Panc1 (cell line): ENCODE data around the gene UBL7. TPM values are rescaled to one million over a fixed set of nuclear protein-coding genes. Genes with fewer than 3 reads are reported as not detected.

Source experiments
- ATAC-seq: fragments of 200-7000 bp; cut with Tn5 transposase; 2 replicates; pipeline ENCODE4 v1.9.1; 2020; ENCODE audit warnings: mild to moderate bottlenecking, moderate library complexity
- BruUV-seq: library from RNA; stranded (reverse); fragments of 400-500 nt; replicated peaks from 2 replicates; lab custom pipeline; 2021; lab: Mats Ljungman, UMichigan
- CTCF ChIA-PET: fragments of 300-600 bp; sonication (Branson Sonifier 250); formaldehyde crosslinking; loops from one replicate; lab custom pipeline; 2022; ENCODE audit warnings: antibody characterized with exemption; lab: Charles Lee
- POLR2A ChIA-PET: fragments of 300-600 bp; sonication (Branson Sonifier 250); formaldehyde crosslinking; loops from one replicate; lab custom pipeline; 2022; ENCODE audit warnings: antibody characterized with exemption; lab: Charles Lee
- DNase-seq: peaks from one replicate; pipeline ENCODE4 v3.0.0-alpha.2; 2010; ENCODE audit warnings: low read depth, low spot score
- H3K27ac ChIP-seq: 2 replicates; pipeline ENCODE4 v1.5.1; 2011; ENCODE audit warnings: mild to moderate bottlenecking, low read length, inconsistent platforms
- H3K27me3 ChIP-seq: fragments of 200-500 bp; sonication (Bioruptor generic); 2 replicates; pipeline ENCODE4 v1.6.0; 2014; ENCODE audit warnings: low read length, inconsistent platforms; ENCODE audit not compliant: control insufficient read depth, insufficient read depth
- H3K36me3 ChIP-seq: fragments of 200-500 bp; sonication (Bioruptor generic); 2 replicates; pipeline ENCODE4 v1.5.1; 2014; ENCODE audit warnings: inconsistent platforms, mild to moderate bottlenecking, low read length, moderate library complexity; ENCODE audit not compliant: control insufficient read depth, insufficient read depth
- H3K4me1 ChIP-seq: 2 replicates; pipeline ENCODE4 v1.5.1; 2011; ENCODE audit warnings: inconsistent platforms, mild to moderate bottlenecking, low read length, moderate library complexity; ENCODE audit not compliant: control insufficient read depth, insufficient read depth
- H3K4me3 ChIP-seq, 2 experiments: 2 replicates each; pipeline ENCODE4 v1.5.1; 2011 to 2012; ENCODE audit warnings: low read depth in 2 of 2, low read length in 2 of 2, mild to moderate bottlenecking in 2 of 2, inconsistent platforms in 1 of 2, moderate library complexity in 1 of 2
- H3K9me3 ChIP-seq: fragments of 200-500 bp; sonication (Bioruptor generic); 2 replicates; pipeline ENCODE4 v1.5.1; 2014; ENCODE audit warnings: low read depth, mild to moderate bottlenecking, inconsistent platforms, low read length, moderate library complexity; ENCODE audit not compliant: control insufficient read depth, insufficient read depth
- POLR2AphosphoS5 ChIP-seq: IDR thresholded peaks from 2 replicates; pipeline ENCODE4 v1.6.1; 2012; ENCODE audit warnings: mild to moderate bottlenecking, low read depth, low read length, moderate library complexity
- REST ChIP-seq, 2 experiments: IDR thresholded peaks; 2 replicates each; pipeline ENCODE4 v1.6.1; 2011 to 2012; ENCODE audit warnings: low read depth in 2 of 2, control low read depth in 1 of 2, low read length in 1 of 2, mild to moderate bottlenecking in 1 of 2, moderate library complexity in 1 of 2; ENCODE audit not compliant: insufficient read depth in 1 of 2
- SIN3A ChIP-seq: IDR thresholded peaks from 2 replicates; pipeline ENCODE4 v1.6.1; 2012; ENCODE audit warnings: low read depth, mild to moderate bottlenecking, low read length, moderate library complexity, borderline replicate concordance; ENCODE audit not compliant: insufficient read depth
- TCF7L2 ChIP-seq: IDR thresholded peaks from 2 replicates; pipeline ENCODE4 v1.6.1; 2011; ENCODE audit warnings: mild to moderate bottlenecking, low read depth, low read length, inconsistent platforms
- in situ Hi-C: cut with HindIII; loops from 2 replicates; pipeline ENCODE4 v1.10.0; 2016; ENCODE audit warnings: low sequenced_read_pairs, low pct_unique_long_range_greater_than_20kb
- intact Hi-C: fragments of 100-400 bp; cut with micrococcal nuclease; formaldehyde crosslinking; loops from one replicate; pipeline ENCODE4 v1.10.0; 2022; ENCODE audit not compliant: unreplicated experiment
- total RNA-seq: library from RNA; stranded (reverse); gene quantifications from one replicate; pipeline ENCODE4 v1.2.1, GENCODE V29; 2021; ENCODE audit not compliant: unreplicated experiment
- TF ChIP-seq, protein P1 (sequence below): fragments of 450-650 bp; IDR thresholded peaks from 2 replicates; pipeline ENCODE4 v1.5.1; 2017; ENCODE audit warnings: mild to moderate bottlenecking

Gene UBL7
- total RNA-seq, 1 experiment from 2014 or later, result 68.5 TPM

DNA sequence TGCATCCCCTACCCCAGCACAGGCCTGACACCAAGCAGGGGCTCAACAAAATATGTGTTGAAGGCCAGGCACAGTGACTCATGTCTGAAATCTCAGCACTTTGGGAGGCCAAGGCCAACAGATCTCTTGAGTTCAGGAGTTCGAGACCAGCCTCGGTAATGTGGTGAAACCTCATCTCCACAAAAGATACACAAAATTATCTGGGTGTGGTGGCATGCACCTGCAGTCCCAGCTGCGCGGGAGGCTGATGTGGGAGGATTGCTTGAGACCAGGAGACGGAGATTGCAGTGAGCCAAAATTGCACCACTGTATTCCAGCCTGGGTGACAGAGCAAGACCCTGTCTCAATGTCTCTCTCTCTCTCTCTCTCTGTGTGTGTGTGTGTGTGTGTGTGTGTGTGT, 62.8 kb downstream of the UBL7 start:
- H3K4me3 ChIP-seq, result no peak overlapping the region
- in situ Hi-C loops, result no loop called here
- H3K9me3 ChIP-seq, result no peaks in the 10 kb centered on the region
- H3K4me1 ChIP-seq, result no peaks in the 10 kb centered on the region; the same call in 1 of the 2 replicates
- no peaks in the 10 kb centered on the region for H3K36me3 ChIP-seq
- no TSS peak for BruUV-seq
- H3K27ac ChIP-seq, result no peak overlapping the region
- ATAC-seq (no peak), DNase-seq (no peak)
- intact Hi-C loops, result no loop called here
- TF ChIP-seq TCF7L2, result no peak
- no peak for TF ChIP-seq POLR2AphosphoS5
- TF ChIP-seq, protein P1, sequence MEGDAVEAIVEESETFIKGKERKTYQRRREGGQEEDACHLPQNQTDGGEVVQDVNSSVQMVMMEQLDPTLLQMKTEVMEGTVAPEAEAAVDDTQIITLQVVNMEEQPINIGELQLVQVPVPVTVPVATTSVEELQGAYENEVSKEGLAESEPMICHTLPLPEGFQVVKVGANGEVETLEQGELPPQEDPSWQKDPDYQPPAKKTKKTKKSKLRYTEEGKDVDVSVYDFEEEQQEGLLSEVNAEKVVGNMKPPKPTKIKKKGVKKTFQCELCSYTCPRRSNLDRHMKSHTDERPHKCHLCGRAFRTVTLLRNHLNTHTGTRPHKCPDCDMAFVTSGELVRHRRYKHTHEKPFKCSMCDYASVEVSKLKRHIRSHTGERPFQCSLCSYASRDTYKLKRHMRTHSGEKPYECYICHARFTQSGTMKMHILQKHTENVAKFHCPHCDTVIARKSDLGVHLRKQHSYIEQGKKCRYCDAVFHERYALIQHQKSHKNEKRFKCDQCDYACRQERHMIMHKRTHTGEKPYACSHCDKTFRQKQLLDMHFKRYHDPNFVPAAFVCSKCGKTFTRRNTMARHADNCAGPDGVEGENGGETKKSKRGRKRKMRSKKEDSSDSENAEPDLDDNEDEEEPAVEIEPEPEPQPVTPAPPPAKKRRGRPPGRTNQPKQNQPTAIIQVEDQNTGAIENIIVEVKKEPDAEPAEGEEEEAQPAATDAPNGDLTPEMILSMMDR, result no peak
- no peak for TF ChIP-seq SIN3A
- no peak for TF ChIP-seq REST (IDR thresholded peaks at IDR 0.05; ENCODE audit: insufficient read depth in 1 of 2, low read depth in 2 of 2, low read length in 1 of 2)
- ChIA-PET POLR2A (no interaction called here), CTCF (no interaction called here)
- no peaks in the 10 kb centered on the region for H3K27me3 ChIP-seq

DNA sequence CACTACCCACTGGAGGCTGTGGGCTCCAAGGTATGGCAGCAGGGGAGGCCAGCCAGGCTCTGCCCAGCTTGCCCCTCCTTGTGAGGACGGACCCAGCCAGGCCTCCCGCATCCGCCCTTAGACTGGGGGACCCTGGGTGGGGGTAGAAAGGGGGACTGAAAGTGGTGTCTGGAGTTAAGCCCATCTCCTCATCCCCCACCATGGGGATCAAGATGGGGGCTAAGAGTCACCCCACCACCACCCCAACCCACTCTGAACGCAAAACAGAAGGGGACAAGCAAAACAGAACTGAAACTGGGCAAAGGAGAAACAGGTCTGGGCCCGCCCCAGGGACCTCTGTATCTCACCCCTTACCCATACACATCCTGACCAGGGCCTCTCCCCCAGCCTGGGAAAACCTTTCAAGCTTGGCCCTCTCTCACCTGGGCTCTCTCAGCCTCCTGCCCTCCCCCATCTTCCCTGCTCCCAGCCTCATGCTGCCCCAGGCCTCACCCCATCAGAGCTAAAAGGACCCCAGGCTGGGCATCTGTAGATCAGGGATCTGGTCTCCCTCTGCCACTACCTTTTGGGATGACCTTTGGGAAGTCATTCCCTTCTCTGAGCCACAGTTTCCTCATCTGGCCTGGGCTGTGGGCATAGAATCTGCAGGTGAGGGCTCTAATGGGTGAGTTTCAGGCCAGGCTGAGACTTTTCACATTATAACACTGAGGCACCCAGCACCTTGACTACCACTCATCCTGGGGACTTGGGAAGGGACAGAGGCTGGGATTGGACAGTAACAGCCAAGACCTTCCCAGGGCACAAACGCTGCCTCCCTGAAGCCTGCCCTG, 63.5 kb downstream of the UBL7 start:
- Histone ChIP-seq H3K36me3 (no peaks in the 10 kb centered on the region), H3K4me3 (no peak overlapping the region), H3K4me1 (no peaks in the 10 kb centered on the region; the same call in 1 of the 2 replicates), H3K9me3 (no peaks in the 10 kb centered on the region), H3K27ac (no peak overlapping the region), H3K27me3 (no peaks in the 10 kb centered on the region)
- in situ Hi-C loops (no loop called here), intact Hi-C loops (no loop called here)
- DNase-seq (no peak), ATAC-seq (no peak)
- ChIA-PET CTCF (interaction anchor here (0.6 kb wide), 1 partner anchor 12 kb away, joined by 3 read pairs; no protein-coding TSS in a partner anchor), POLR2A (interaction anchor here (0.6 kb wide), 1 partner anchor 698 kb away, joined by 3 read pairs; no protein-coding TSS in a partner anchor)
- no peak for TF ChIP-seq REST (IDR thresholded peaks at IDR 0.05; ENCODE audit: insufficient read depth in 1 of 2, low read depth in 2 of 2, low read length in 1 of 2)
- TF ChIP-seq SIN3A, result no peak
- no peak for TF ChIP-seq POLR2AphosphoS5
- no peak for TF ChIP-seq TCF7L2
- TF ChIP-seq, protein P1, result no peak
- no TSS peak for BruUV-seq
